ENCODE results near the gene KCNH1.

The KCNH1 gene

GRCh38 chr1:210910020-210910575 lies 223.8 kb downstream of the KCNH1 start:
- no peaks in the 10 kb centered on the region for H3K9me3 ChIP-seq (ENCODE audit: control insufficient read depth, low read length)
- H3K27ac ChIP-seq (ENCODE audit: insufficient read depth, low read depth, low read length, poor library complexity, severe bottlenecking) = no peak overlapping the region
- H3K27me3 ChIP-seq (ENCODE audit: control insufficient read depth, insufficient read depth, low read length, poor library complexity, severe bottlenecking) = no peaks in the 10 kb centered on the region
- 89 to 94% methylated on average over 2 of the region's 2 CpGs for WGBS, 2 experiments
- no peaks in the 10 kb centered on the region for H3K36me3 ChIP-seq (ENCODE audit: control insufficient read depth, insufficient read depth, low read length)
- H3K4me3 ChIP-seq (ENCODE audit: insufficient read depth, low read depth, low read length) = no peak overlapping the region
- H3K4me1 ChIP-seq (ENCODE audit: control insufficient read depth, insufficient read depth, low read length) = no peaks in the 10 kb centered on the region

- no peaks in the 10 kb centered on the region for H3K27me3 ChIP-seq (ENCODE audit: control insufficient read depth, insufficient read depth, low read length, poor library complexity, severe bottlenecking)
- H3K27ac ChIP-seq (ENCODE audit: insufficient read depth, low read depth, low read length, poor library complexity, severe bottlenecking) = no peak overlapping the region
- H3K9me3 ChIP-seq (ENCODE audit: control insufficient read depth, low read length) = no peaks in the 10 kb centered on the region
- WGBS, 2 experiments = 89 to 90% methylated on average over 3 of the region's 3 CpGs
- H3K36me3 ChIP-seq (ENCODE audit: control insufficient read depth, insufficient read depth, low read length) = no peaks in the 10 kb centered on the region
- no peak overlapping the region for H3K4me3 ChIP-seq (ENCODE audit: insufficient read depth, low read depth, low read length)
- H3K4me1 ChIP-seq (ENCODE audit: control insufficient read depth, insufficient read depth, low read length) = no peaks in the 10 kb centered on the region
Observed at GRCh38 chr1:210908791-210909190, 225.2 kb downstream of the KCNH1 start.

- H3K4me1 ChIP-seq (ENCODE audit: control insufficient read depth, insufficient read depth, low read length) = no peaks in the 10 kb centered on the region
- H3K36me3 ChIP-seq (ENCODE audit: control insufficient read depth, insufficient read depth, low read length) = no peaks in the 10 kb centered on the region
- WGBS, 2 experiments = 72 to 78% methylated on average over 5 of the region's 5 CpGs
- H3K9me3 ChIP-seq (ENCODE audit: control insufficient read depth, low read length) = no peaks in the 10 kb centered on the region
- no peaks in the 10 kb centered on the region for H3K27me3 ChIP-seq (ENCODE audit: control insufficient read depth, insufficient read depth, low read length, poor library complexity, severe bottlenecking)
- no peak overlapping the region for H3K4me3 ChIP-seq (ENCODE audit: insufficient read depth, low read depth, low read length)
- no peak overlapping the region for H3K27ac ChIP-seq (ENCODE audit: insufficient read depth, low read depth, low read length, poor library complexity, severe bottlenecking)
Observed at GRCh38 chr1:210908257-210908656, 225.7 kb downstream of the KCNH1 start.

- Histone ChIP-seq H3K27me3 (ENCODE audit: control insufficient read depth, insufficient read depth, low read length, poor library complexity, severe bottlenecking) (no peaks in the 10 kb centered on the region), H3K4me1 (ENCODE audit: control insufficient read depth, insufficient read depth, low read length) (no peaks in the 10 kb centered on the region), H3K27ac (ENCODE audit: insufficient read depth, low read depth, low read length, poor library complexity, severe bottlenecking) (no peak overlapping the region), H3K4me3 (ENCODE audit: insufficient read depth, low read depth, low read length) (no peak overlapping the region), H3K9me3 (ENCODE audit: control insufficient read depth, low read length) (no peaks in the 10 kb centered on the region), H3K36me3 (ENCODE audit: control insufficient read depth, insufficient read depth, low read length) (no peaks in the 10 kb centered on the region)
- WGBS, 2 experiments = 95 to 100% methylated on average over 1 of the region's 1 CpG
Observed at GRCh38 chr1:210907251-210907805, 226.6 kb downstream of the KCNH1 start.

- 89 to 94% methylated on average over 7 of the region's 7 CpGs for WGBS, 2 experiments
- Histone ChIP-seq H3K27me3 (ENCODE audit: control insufficient read depth, insufficient read depth, low read length, poor library complexity, severe bottlenecking) (no peaks in the 10 kb centered on the region), H3K4me3 (ENCODE audit: insufficient read depth, low read depth, low read length) (no peak overlapping the region), H3K9me3 (ENCODE audit: control insufficient read depth, low read length) (no peaks in the 10 kb centered on the region), H3K36me3 (ENCODE audit: control insufficient read depth, insufficient read depth, low read length) (no peaks in the 10 kb centered on the region), H3K4me1 (ENCODE audit: control insufficient read depth, insufficient read depth, low read length) (no peaks in the 10 kb centered on the region), H3K27ac (ENCODE audit: insufficient read depth, low read depth, low read length, poor library complexity, severe bottlenecking) (no peak overlapping the region)
Observed at GRCh38 chr1:210905944-210906453, 227.9 kb downstream of the KCNH1 start.

GRCh38 chr1:210905365-210905904 lies 228.5 kb downstream of the KCNH1 start:
- Histone ChIP-seq H3K27me3 (ENCODE audit: control insufficient read depth, insufficient read depth, low read length, poor library complexity, severe bottlenecking) (no peaks in the 10 kb centered on the region), H3K36me3 (ENCODE audit: control insufficient read depth, insufficient read depth, low read length) (no peaks in the 10 kb centered on the region), H3K27ac (ENCODE audit: insufficient read depth, low read depth, low read length, poor library complexity, severe bottlenecking) (no peak overlapping the region), H3K9me3 (ENCODE audit: control insufficient read depth, low read length) (no peaks in the 10 kb centered on the region), H3K4me1 (ENCODE audit: control insufficient read depth, insufficient read depth, low read length) (no peaks in the 10 kb centered on the region), H3K4me3 (ENCODE audit: insufficient read depth, low read depth, low read length) (no peak overlapping the region)
- whole genome bisulfite sequencing, 2 experiments = 72 to 75% methylated on average over 4 of the region's 4 CpGs

GRCh38 chr1:210901981-210902770 lies 231.8 kb downstream of the KCNH1 start:
- Histone ChIP-seq H3K4me1 (ENCODE audit: control insufficient read depth, insufficient read depth, low read length) (no peaks in the 10 kb centered on the region), H3K36me3 (ENCODE audit: control insufficient read depth, insufficient read depth, low read length) (no peaks in the 10 kb centered on the region), H3K4me3 (ENCODE audit: insufficient read depth, low read depth, low read length) (no peak overlapping the region), H3K9me3 (ENCODE audit: control insufficient read depth, low read length) (no peaks in the 10 kb centered on the region), H3K27me3 (ENCODE audit: control insufficient read depth, insufficient read depth, low read length, poor library complexity, severe bottlenecking) (no peaks in the 10 kb centered on the region), H3K27ac (ENCODE audit: insufficient read depth, low read depth, low read length, poor library complexity, severe bottlenecking) (no peak overlapping the region)
- 91% methylated on average over 8 of the region's 8 CpGs for WGBS, 2 experiments

GRCh38 chr1:210900820-210901219 lies 233.1 kb downstream of the KCNH1 start:
- H3K27ac ChIP-seq (ENCODE audit: insufficient read depth, low read depth, low read length, poor library complexity, severe bottlenecking) = no peak overlapping the region
- H3K27me3 ChIP-seq (ENCODE audit: control insufficient read depth, insufficient read depth, low read length, poor library complexity, severe bottlenecking) = no peaks in the 10 kb centered on the region
- no peaks in the 10 kb centered on the region for H3K36me3 ChIP-seq (ENCODE audit: control insufficient read depth, insufficient read depth, low read length)
- H3K9me3 ChIP-seq (ENCODE audit: control insufficient read depth, low read length) = no peaks in the 10 kb centered on the region
- H3K4me3 ChIP-seq (ENCODE audit: insufficient read depth, low read depth, low read length) = no peak overlapping the region
- H3K4me1 ChIP-seq (ENCODE audit: control insufficient read depth, insufficient read depth, low read length) = no peaks in the 10 kb centered on the region
- 85 to 90% methylated on average over 2 of the region's 2 CpGs for WGBS, 2 experiments

- WGBS, 2 experiments = 90 to 93% methylated on average over 2 of the region's 2 CpGs
- Histone ChIP-seq H3K27ac (ENCODE audit: insufficient read depth, low read depth, low read length, poor library complexity, severe bottlenecking) (no peak overlapping the region), H3K9me3 (ENCODE audit: control insufficient read depth, low read length) (no peaks in the 10 kb centered on the region), H3K27me3 (ENCODE audit: control insufficient read depth, insufficient read depth, low read length, poor library complexity, severe bottlenecking) (no peaks in the 10 kb centered on the region), H3K36me3 (ENCODE audit: control insufficient read depth, insufficient read depth, low read length) (no peaks in the 10 kb centered on the region), H3K4me1 (ENCODE audit: control insufficient read depth, insufficient read depth, low read length) (no peaks in the 10 kb centered on the region), H3K4me3 (ENCODE audit: insufficient read depth, low read depth, low read length) (no peak overlapping the region)
Observed at GRCh38 chr1:210900079-210900478, 233.9 kb downstream of the KCNH1 start.

GRCh38 chr1:210899676-210900075 lies 234.3 kb downstream of the KCNH1 start:
- 83 to 100% methylated on average over 1 to 2 of the region's 2 CpGs for WGBS, 2 experiments
- Histone ChIP-seq H3K27ac (ENCODE audit: insufficient read depth, low read depth, low read length, poor library complexity, severe bottlenecking) (no peak overlapping the region), H3K9me3 (ENCODE audit: control insufficient read depth, low read length) (no peaks in the 10 kb centered on the region), H3K4me3 (ENCODE audit: insufficient read depth, low read depth, low read length) (no peak overlapping the region), H3K27me3 (ENCODE audit: control insufficient read depth, insufficient read depth, low read length, poor library complexity, severe bottlenecking) (no peaks in the 10 kb centered on the region), H3K4me1 (ENCODE audit: control insufficient read depth, insufficient read depth, low read length) (no peaks in the 10 kb centered on the region), H3K36me3 (ENCODE audit: control insufficient read depth, insufficient read depth, low read length) (no peaks in the 10 kb centered on the region)

Data from ectodermal cell (in vitro differentiated cells).